Measurements from ENCODE around the gene MAD1L1. TPM values are rescaled to one million over a fixed set of nuclear protein-coding genes. Genes with fewer than 3 reads are reported as not detected.

MAD1L1 gene
- total and polyA plus RNA-seq, 4 donors, result 12.8 to 20.7 (median 16.5) TPM

DNA sequence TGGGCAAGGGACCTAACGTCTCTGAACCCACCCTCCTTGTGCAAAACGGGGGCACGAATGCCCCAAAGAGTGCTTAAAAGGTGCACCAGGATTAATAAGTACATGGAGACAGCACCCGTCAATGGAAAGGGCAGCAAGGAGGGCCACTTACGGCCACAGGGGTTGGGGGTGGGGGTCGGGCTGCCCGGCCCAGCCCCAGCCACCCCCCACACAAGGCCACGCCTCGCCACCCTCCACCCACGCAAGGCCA lies 213.4 kb downstream of the MAD1L1 start:
- H3K9me3 ChIP-seq (ENCODE audit: control insufficient read depth in 4 of 4, low read length in 3 of 4), result peaks cover 0 to under 1% (median 0%) of the 10 kb centered on the region in 4 donors
- H3K27ac ChIP-seq (ENCODE audit: low read depth in 1 of 2, low read length in 2 of 2), result peak overlapping the region; percentile 20 to 22
- no peak overlapping the region for H3K9ac ChIP-seq (ENCODE audit: low read depth in 1 of 2, low read length in 2 of 2)
- no peaks in the 10 kb centered on the region for H3K4me1 ChIP-seq (ENCODE audit: control insufficient read depth in 4 of 4, insufficient read depth in 4 of 4, low read length in 3 of 4)
- WGBS, result 84% methylated on average over 10 of the region's 10 CpGs
- no peak for DNase-seq (ENCODE audit: low spot score)
- TF ChIP-seq SP1 (IDR thresholded peaks at IDR 0.05) (no peak), RAD21 (IDR thresholded peaks at IDR 0.05) (no peak), YY1 (IDR thresholded peaks at IDR 0.05) (no peak), REST (IDR thresholded peaks at IDR 0.05) (no peak), EGR1 (IDR thresholded peaks at IDR 0.05; ENCODE audit: low read depth in 2 of 2) (no peak), FOXA2 (IDR thresholded peaks at IDR 0.05) (no peak), RXRA (IDR thresholded peaks at IDR 0.05) (no peak), ATF3 (IDR thresholded peaks at IDR 0.05) (no peak), MAX (IDR thresholded peaks at IDR 0.05) (no peak), HNF4A (conservative IDR thresholded peaks at IDR 0.05) (no peak), JUND (IDR thresholded peaks at IDR 0.05) (no peak), HNF4G (IDR thresholded peaks at IDR 0.05) (no peak), ZBTB33 (IDR thresholded peaks at IDR 0.05) (no peak), GABPA (IDR thresholded peaks at IDR 0.05 in 1 of 2, conservative IDR thresholded peaks at IDR 0.05 in 1 of 2) (no peak), FOXA1 (IDR thresholded peaks at IDR 0.05) (no peak), NR2F2 (IDR thresholded peaks at IDR 0.05) (no peak), TAF1 (conservative IDR thresholded peaks at IDR 0.05) (no peak)
- TF ChIP-seq, protein P1, sequence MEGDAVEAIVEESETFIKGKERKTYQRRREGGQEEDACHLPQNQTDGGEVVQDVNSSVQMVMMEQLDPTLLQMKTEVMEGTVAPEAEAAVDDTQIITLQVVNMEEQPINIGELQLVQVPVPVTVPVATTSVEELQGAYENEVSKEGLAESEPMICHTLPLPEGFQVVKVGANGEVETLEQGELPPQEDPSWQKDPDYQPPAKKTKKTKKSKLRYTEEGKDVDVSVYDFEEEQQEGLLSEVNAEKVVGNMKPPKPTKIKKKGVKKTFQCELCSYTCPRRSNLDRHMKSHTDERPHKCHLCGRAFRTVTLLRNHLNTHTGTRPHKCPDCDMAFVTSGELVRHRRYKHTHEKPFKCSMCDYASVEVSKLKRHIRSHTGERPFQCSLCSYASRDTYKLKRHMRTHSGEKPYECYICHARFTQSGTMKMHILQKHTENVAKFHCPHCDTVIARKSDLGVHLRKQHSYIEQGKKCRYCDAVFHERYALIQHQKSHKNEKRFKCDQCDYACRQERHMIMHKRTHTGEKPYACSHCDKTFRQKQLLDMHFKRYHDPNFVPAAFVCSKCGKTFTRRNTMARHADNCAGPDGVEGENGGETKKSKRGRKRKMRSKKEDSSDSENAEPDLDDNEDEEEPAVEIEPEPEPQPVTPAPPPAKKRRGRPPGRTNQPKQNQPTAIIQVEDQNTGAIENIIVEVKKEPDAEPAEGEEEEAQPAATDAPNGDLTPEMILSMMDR (IDR thresholded peaks at IDR 0.05; ENCODE audit: low read depth, low read length, missing input control), result no peak
- no peaks in the 10 kb centered on the region for H3K36me3 ChIP-seq (ENCODE audit: control insufficient read depth in 4 of 4, insufficient read depth in 3 of 4, low read depth in 1 of 4, low read length in 3 of 4)
- no peaks in the 10 kb centered on the region for H3K27me3 ChIP-seq (ENCODE audit: control insufficient read depth in 4 of 4, insufficient read depth in 4 of 4, low read length in 3 of 4)
- no peak overlapping the region for H3K4me3 ChIP-seq (ENCODE audit: low read depth in 1 of 3, low read length in 3 of 3)
